GM23338 (cell line): ENCODE measurements around the gene ETHE1. TPM values are rescaled to one million over a fixed set of nuclear protein-coding genes. Genes with fewer than 3 reads are reported as not detected.

Source experiments
- ATAC-seq: fragments of 200-7000 bp; cut with Tn5 transposase; 3 replicates; pipeline ENCODE4 v1.9.1; 2020
- DNase-seq: peaks from one replicate; pipeline ENCODE4 v3.0.0-alpha.2; 2015; ENCODE audit warnings: low spot score
- H2AFZ ChIP-seq: fragments of 200-600 bp; sonication (generic); 2 replicates; pipeline ENCODE4 v1.8.0; 2016; ENCODE audit warnings: antibody characterized with exemption, mild to moderate bottlenecking, moderate library complexity
- H3F3A ChIP-seq: fragments of 200-600 bp; sonication (generic); replicated peaks from 2 replicates; pipeline ENCODE4 v1.8.0; 2017; ENCODE audit warnings: antibody characterized with exemption, mixed run types, low read depth
- H3K27ac ChIP-seq: fragments of 200-600 bp; sonication (generic); 2 replicates; pipeline ENCODE4 v1.6.1; 2016; ENCODE audit warnings: low read depth
- H3K27me3 ChIP-seq: fragments of 200-600 bp; sonication (generic); 2 replicates; pipeline ENCODE4 v1.8.0; 2016; ENCODE audit warnings: mild to moderate bottlenecking, mixed run types, moderate library complexity; ENCODE audit not compliant: insufficient read depth
- H3K36me3 ChIP-seq: fragments of 200-600 bp; sonication (generic); 2 replicates; pipeline ENCODE4 v1.8.0; 2016; ENCODE audit warnings: mild to moderate bottlenecking; ENCODE audit not compliant: insufficient read depth
- H3K4me1 ChIP-seq: fragments of 200-600 bp; sonication (generic); 2 replicates; pipeline ENCODE4 v1.8.0; 2016; ENCODE audit warnings: mild to moderate bottlenecking, moderate library complexity; ENCODE audit not compliant: insufficient read depth
- H3K4me2 ChIP-seq: fragments of 200-600 bp; sonication (generic); 2 replicates; pipeline ENCODE4 v1.7.1; 2017; ENCODE audit warnings: mixed run types
- H3K4me3 ChIP-seq: fragments of 200-600 bp; sonication (generic); 2 replicates; pipeline ENCODE4 v1.6.1; 2016; ENCODE audit warnings: mixed run types
- H3K79me2 ChIP-seq: fragments of 200-600 bp; sonication (generic); replicated peaks from 2 replicates; pipeline ENCODE4 v1.8.0; 2017; ENCODE audit warnings: mild to moderate bottlenecking; ENCODE audit not compliant: insufficient read depth
- H3K9me2 ChIP-seq: fragments of 200-600 bp; sonication (generic); 2 replicates; pipeline ENCODE4 v1.8.0; 2017; ENCODE audit not compliant: insufficient read depth
- H4K20me1 ChIP-seq: fragments of 200-600 bp; sonication (generic); replicated peaks from 2 replicates; pipeline ENCODE4 v1.8.0; 2017; ENCODE audit warnings: mild to moderate bottlenecking; ENCODE audit not compliant: insufficient read depth
- H3K27ac Mint-ChIP-seq: 2 replicates; pipeline ENCODE4 v1.8.0; 2020; ENCODE audit warnings: inconsistent platforms, mild to moderate bottlenecking, moderate library complexity, mixed read lengths
- H3K27me3 Mint-ChIP-seq: 3 replicates; pipeline ENCODE4 v1.8.0; 2022; ENCODE audit warnings: low read depth, mild to moderate bottlenecking, moderate library complexity, mixed read lengths, inconsistent platforms; ENCODE audit not compliant: insufficient read depth, poor library complexity
- H3K36me3 Mint-ChIP-seq: 3 replicates; pipeline ENCODE4 v1.8.0; 2021; ENCODE audit warnings: low read depth, mild to moderate bottlenecking, inconsistent platforms, moderate library complexity, mixed read lengths
- H3K4me1 Mint-ChIP-seq: 3 replicates; pipeline ENCODE4 v1.8.0; 2020; ENCODE audit warnings: mild to moderate bottlenecking, inconsistent platforms, mixed read lengths
- H3K4me3 Mint-ChIP-seq: 3 replicates; pipeline ENCODE4 v1.8.0; 2021; ENCODE audit warnings: moderate library complexity, mild to moderate bottlenecking, inconsistent platforms, mixed read lengths
- H3K9me3 Mint-ChIP-seq: 3 replicates; pipeline ENCODE4 v1.8.0; 2020; ENCODE audit warnings: moderate library complexity, mild to moderate bottlenecking, inconsistent platforms, mixed read lengths
- CREB1 ChIP-seq: fragments of 250-450 bp; sonication (Bioruptor Pico); IDR thresholded peaks from 2 replicates; pipeline ENCODE4 v1.5.0; 2020; ENCODE audit warnings: low read depth, mild to moderate bottlenecking, moderate library complexity
- EZH2 ChIP-seq: fragments of 200-600 bp; sonication (generic); IDR thresholded peaks from one replicate; pipeline ENCODE4 v1.8.0; 2017; ENCODE audit warnings: antibody characterized with exemption, mild to moderate bottlenecking, low read depth; ENCODE audit not compliant: unreplicated experiment
- EZH2phosphoT487 ChIP-seq: fragments of 200-600 bp; sonication (generic); IDR thresholded peaks from one replicate; pipeline ENCODE4 v1.8.1; 2018; ENCODE audit warnings: antibody characterized with exemption; ENCODE audit not compliant: unreplicated experiment
- JUNB ChIP-seq: IDR thresholded peaks from one replicate; pipeline ENCODE4 v1.6.1; 2016; ENCODE audit warnings: antibody characterized with exemption; ENCODE audit not compliant: unreplicated experiment
- NANOG ChIP-seq: IDR thresholded peaks from 2 replicates; pipeline ENCODE4 v1.6.1; 2016; ENCODE audit warnings: antibody characterized with exemption, borderline replicate concordance
- POLR2AphosphoS5 ChIP-seq: IDR thresholded peaks from 2 replicates; pipeline ENCODE4 v1.6.1; 2016; ENCODE audit warnings: antibody characterized with exemption, low read depth
- STAT1 ChIP-seq: IDR thresholded peaks from one replicate; pipeline ENCODE4 v1.6.1; 2016; ENCODE audit warnings: antibody characterized with exemption; ENCODE audit not compliant: unreplicated experiment
- ZNF114 ChIP-seq: fragments of 250-450 bp; sonication (Bioruptor Pico); IDR thresholded peaks from 2 replicates; pipeline ENCODE4 v1.5.0; 2020; ENCODE audit warnings: mild to moderate bottlenecking, moderate library complexity
- ZNF331 ChIP-seq: fragments of 250-450 bp; sonication (Bioruptor Pico); IDR thresholded peaks from 2 replicates; pipeline ENCODE4 v1.5.0; 2020; ENCODE audit warnings: low read depth, mild to moderate bottlenecking, moderate library complexity
- polyA plus RNA-seq: library from polyadenylated mRNA; unstranded; fragments of >200 nt; fragmentation: Nextera tagmentation; extraction: Ambion mirVana; gene quantifications from 2 replicates; pipeline ENCODE4 v1.2.1, GENCODE V29; 2016
- total RNA-seq: library from RNA; depleted of rRNA; stranded (reverse); fragments of >200 nt; shearing (Covaris generic); gene quantifications from 2 replicates; pipeline ENCODE4 v1.2.3, GENCODE V29; 2014
- TF ChIP-seq, protein P1 (sequence below): IDR thresholded peaks from one replicate; pipeline ENCODE4 v1.6.1; 2018; ENCODE audit warnings: antibody characterized with exemption; ENCODE audit not compliant: unreplicated experiment
- TF ChIP-seq, protein P2 (sequence below): IDR thresholded peaks from 2 replicates; pipeline ENCODE4 v1.6.1; 2016; ENCODE audit warnings: antibody characterized with exemption
- TF ChIP-seq, protein P3 (sequence below): fragments of 250-450 bp; sonication (Bioruptor Pico); IDR thresholded peaks from 2 replicates; pipeline ENCODE4 v1.5.0; 2020; ENCODE audit warnings: mild to moderate bottlenecking, moderate library complexity
- TF ChIP-seq, protein P4 (sequence below), 2 experiments: fragments of 200-600 bp in 1 of 2; sonication (generic) in 1 of 2; conservative IDR thresholded peaks; 2 replicates each; pipeline versions ENCODE4 v1.5.1 to v1.6.1; 2016 to 2017; ENCODE audit warnings: antibody characterized with exemption in 2 of 2, low read depth in 2 of 2, mild to moderate bottlenecking in 2 of 2, moderate library complexity in 1 of 2

The ETHE1 gene
- total and polyA plus RNA-seq, 2 experiments from 2014 or later, result 11.1 to 25.5 TPM

DNA sequence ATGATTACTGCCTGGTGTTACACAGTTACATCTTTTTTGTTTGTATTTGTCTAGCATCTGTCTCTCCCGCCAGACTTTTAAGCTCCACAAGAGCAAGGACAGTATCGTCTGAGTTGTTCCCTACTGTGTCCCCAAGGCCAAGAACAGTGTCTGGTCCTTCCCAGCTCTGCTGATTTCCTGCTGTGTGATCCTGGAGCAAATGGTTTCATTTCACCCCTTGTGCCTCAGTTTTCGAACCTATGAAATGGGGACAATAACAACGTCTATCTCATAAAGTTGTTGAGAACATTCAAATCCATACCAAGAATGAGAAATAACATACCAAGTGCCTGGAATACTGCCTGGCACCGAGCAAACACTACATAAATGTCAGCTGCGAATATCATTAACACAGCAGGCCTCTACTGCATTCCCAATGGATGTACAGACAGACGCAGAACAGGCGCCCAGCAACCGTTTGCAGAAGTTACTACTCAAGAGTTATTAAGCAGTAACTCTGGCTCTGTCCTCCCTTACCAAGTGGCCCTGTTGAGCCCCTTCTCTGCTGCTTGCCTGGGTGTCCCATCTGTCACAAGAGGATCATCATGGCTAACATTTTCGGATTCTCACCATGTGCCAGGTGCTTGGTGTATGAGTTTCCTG lies 36.9 kb upstream of the ETHE1 start:
- DNase-seq (no peak), ATAC-seq (no peak)
- no peak overlapping the region for H3K27ac Mint-ChIP-seq
- H4K20me1 ChIP-seq, result no peaks in the 10 kb centered on the region; the same call in 1 of the 2 replicates
- no peaks in the 10 kb centered on the region for H3K36me3 ChIP-seq
- H3K4me1 ChIP-seq, result no peaks in the 10 kb centered on the region
- no peaks in the 10 kb centered on the region for H3K9me3 Mint-ChIP-seq
- no peak overlapping the region for H3K4me3 ChIP-seq
- H3F3A ChIP-seq, result 0 out of 2 replicates have a peak, but pooled peaks cover 5% of the 10 kb centered on the region
- TF ChIP-seq ZNF114 (CRISPR knock-in tag) (no peak), POLR2AphosphoS5 (no peak), STAT1 (no peak), NANOG (no peak), EZH2phosphoT487 (no peak), CREB1 (CRISPR knock-in tag) (no peak), EZH2 (no peak), ZNF331 (CRISPR knock-in tag) (no peak), JUNB (no peak)
- TF ChIP-seq, protein P1, sequence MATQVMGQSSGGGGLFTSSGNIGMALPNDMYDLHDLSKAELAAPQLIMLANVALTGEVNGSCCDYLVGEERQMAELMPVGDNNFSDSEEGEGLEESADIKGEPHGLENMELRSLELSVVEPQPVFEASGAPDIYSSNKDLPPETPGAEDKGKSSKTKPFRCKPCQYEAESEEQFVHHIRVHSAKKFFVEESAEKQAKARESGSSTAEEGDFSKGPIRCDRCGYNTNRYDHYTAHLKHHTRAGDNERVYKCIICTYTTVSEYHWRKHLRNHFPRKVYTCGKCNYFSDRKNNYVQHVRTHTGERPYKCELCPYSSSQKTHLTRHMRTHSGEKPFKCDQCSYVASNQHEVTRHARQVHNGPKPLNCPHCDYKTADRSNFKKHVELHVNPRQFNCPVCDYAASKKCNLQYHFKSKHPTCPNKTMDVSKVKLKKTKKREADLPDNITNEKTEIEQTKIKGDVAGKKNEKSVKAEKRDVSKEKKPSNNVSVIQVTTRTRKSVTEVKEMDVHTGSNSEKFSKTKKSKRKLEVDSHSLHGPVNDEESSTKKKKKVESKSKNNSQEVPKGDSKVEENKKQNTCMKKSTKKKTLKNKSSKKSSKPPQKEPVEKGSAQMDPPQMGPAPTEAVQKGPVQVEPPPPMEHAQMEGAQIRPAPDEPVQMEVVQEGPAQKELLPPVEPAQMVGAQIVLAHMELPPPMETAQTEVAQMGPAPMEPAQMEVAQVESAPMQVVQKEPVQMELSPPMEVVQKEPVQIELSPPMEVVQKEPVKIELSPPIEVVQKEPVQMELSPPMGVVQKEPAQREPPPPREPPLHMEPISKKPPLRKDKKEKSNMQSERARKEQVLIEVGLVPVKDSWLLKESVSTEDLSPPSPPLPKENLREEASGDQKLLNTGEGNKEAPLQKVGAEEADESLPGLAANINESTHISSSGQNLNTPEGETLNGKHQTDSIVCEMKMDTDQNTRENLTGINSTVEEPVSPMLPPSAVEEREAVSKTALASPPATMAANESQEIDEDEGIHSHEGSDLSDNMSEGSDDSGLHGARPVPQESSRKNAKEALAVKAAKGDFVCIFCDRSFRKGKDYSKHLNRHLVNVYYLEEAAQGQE, result no peak
- TF ChIP-seq, protein P2, sequence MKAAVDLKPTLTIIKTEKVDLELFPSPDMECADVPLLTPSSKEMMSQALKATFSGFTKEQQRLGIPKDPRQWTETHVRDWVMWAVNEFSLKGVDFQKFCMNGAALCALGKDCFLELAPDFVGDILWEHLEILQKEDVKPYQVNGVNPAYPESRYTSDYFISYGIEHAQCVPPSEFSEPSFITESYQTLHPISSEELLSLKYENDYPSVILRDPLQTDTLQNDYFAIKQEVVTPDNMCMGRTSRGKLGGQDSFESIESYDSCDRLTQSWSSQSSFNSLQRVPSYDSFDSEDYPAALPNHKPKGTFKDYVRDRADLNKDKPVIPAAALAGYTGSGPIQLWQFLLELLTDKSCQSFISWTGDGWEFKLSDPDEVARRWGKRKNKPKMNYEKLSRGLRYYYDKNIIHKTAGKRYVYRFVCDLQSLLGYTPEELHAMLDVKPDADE, result no peak
- TF ChIP-seq, protein P3, sequence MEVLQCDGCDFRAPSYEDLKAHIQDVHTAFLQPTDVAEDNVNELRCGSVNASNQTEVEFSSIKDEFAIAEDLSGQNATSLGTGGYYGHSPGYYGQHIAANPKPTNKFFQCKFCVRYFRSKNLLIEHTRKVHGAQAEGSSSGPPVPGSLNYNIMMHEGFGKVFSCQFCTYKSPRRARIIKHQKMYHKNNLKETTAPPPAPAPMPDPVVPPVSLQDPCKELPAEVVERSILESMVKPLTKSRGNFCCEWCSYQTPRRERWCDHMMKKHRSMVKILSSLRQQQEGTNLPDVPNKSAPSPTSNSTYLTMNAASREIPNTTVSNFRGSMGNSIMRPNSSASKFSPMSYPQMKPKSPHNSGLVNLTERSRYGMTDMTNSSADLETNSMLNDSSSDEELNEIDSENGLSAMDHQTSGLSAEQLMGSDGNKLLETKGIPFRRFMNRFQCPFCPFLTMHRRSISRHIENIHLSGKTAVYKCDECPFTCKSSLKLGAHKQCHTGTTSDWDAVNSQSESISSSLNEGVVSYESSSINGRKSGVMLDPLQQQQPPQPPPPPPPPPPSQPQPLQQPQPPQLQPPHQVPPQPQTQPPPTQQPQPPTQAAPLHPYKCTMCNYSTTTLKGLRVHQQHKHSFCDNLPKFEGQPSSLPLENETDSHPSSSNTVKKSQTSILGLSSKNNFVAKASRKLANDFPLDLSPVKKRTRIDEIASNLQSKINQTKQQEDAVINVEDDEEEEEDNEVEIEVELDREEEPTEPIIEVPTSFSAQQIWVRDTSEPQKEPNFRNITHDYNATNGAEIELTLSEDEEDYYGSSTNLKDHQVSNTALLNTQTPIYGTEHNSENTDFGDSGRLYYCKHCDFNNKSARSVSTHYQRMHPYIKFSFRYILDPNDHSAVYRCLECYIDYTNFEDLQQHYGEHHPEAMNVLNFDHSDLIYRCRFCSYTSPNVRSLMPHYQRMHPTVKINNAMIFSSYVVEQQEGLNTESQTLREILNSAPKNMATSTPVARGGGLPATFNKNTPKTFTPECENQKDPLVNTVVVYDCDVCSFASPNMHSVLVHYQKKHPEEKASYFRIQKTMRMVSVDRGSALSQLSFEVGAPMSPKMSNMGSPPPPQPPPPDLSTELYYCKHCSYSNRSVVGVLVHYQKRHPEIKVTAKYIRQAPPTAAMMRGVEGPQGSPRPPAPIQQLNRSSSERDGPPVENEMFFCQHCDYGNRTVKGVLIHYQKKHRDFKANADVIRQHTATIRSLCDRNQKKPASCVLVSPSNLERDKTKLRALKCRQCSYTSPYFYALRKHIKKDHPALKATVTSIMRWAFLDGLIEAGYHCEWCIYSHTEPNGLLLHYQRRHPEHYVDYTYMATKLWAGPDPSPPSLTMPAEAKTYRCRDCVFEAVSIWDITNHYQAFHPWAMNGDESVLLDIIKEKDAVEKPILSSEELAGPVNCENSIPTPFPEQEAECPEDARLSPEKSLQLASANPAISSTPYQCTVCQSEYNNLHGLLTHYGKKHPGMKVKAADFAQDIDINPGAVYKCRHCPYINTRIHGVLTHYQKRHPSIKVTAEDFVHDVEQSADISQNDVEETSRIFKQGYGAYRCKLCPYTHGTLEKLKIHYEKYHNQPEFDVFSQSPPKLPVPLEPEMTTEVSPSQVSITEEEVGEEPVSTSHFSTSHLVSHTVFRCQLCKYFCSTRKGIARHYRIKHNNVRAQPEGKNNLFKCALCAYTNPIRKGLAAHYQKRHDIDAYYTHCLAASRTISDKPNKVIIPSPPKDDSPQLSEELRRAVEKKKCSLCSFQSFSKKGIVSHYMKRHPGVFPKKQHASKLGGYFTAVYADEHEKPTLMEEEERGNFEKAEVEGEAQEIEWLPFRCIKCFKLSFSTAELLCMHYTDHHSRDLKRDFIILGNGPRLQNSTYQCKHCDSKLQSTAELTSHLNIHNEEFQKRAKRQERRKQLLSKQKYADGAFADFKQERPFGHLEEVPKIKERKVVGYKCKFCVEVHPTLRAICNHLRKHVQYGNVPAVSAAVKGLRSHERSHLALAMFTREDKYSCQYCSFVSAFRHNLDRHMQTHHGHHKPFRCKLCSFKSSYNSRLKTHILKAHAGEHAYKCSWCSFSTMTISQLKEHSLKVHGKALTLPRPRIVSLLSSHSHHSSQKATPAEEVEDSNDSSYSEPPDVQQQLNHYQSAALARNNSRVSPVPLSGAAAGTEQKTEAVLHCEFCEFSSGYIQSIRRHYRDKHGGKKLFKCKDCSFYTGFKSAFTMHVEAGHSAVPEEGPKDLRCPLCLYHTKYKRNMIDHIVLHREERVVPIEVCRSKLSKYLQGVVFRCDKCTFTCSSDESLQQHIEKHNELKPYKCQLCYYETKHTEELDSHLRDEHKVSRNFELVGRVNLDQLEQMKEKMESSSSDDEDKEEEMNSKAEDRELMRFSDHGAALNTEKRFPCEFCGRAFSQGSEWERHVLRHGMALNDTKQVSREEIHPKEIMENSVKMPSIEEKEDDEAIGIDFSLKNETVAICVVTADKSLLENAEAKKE, result no peak
- TF ChIP-seq, protein P4, sequence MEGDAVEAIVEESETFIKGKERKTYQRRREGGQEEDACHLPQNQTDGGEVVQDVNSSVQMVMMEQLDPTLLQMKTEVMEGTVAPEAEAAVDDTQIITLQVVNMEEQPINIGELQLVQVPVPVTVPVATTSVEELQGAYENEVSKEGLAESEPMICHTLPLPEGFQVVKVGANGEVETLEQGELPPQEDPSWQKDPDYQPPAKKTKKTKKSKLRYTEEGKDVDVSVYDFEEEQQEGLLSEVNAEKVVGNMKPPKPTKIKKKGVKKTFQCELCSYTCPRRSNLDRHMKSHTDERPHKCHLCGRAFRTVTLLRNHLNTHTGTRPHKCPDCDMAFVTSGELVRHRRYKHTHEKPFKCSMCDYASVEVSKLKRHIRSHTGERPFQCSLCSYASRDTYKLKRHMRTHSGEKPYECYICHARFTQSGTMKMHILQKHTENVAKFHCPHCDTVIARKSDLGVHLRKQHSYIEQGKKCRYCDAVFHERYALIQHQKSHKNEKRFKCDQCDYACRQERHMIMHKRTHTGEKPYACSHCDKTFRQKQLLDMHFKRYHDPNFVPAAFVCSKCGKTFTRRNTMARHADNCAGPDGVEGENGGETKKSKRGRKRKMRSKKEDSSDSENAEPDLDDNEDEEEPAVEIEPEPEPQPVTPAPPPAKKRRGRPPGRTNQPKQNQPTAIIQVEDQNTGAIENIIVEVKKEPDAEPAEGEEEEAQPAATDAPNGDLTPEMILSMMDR (conservative IDR thresholded peaks at IDR 0.05; ENCODE audit: low read depth in 2 of 2), result no peak
- peaks cover 2% of the 10 kb centered on the region for H3K27me3 Mint-ChIP-seq
- H3K9me2 ChIP-seq, result no peaks in the 10 kb centered on the region
- H3K79me2 ChIP-seq, result no peaks in the 10 kb centered on the region
- no peak overlapping the region for H3K27ac ChIP-seq
- H3K4me3 Mint-ChIP-seq, result no peak overlapping the region
- H3K4me1 Mint-ChIP-seq, result no peaks in the 10 kb centered on the region
- no peaks in the 10 kb centered on the region for H3K27me3 ChIP-seq
- peaks cover 23% of the 10 kb centered on the region for H3K36me3 Mint-ChIP-seq
- H2AFZ ChIP-seq, result no peak overlapping the region
- no peak overlapping the region for H3K4me2 ChIP-seq
